ENCODE results near the gene KCTD10. TPM values are rescaled to one million over a fixed set of nuclear protein-coding genes. Genes with fewer than 3 reads are reported as not detected.
"Not testable (repeated sequence)": the region's sequence is repeated elsewhere in the genome, so short reads cannot be mapped to it uniquely, and the experiment has no call there.

KCTD10 gene
- total RNA-seq, 1 experiment from 2014 or later: 71.3 TPM

GRCh38 chr12:109475121-109475520 lies 2.0 kb downstream of the KCTD10 start:
- H3K27me3 ChIP-seq (ENCODE audit: insufficient read depth, low read length): no peaks in the 10 kb centered on the region
- H2BK12ac ChIP-seq (ENCODE audit: insufficient read length, low read depth, low read length): no peak overlapping the region
- peaks cover 21% of the 10 kb centered on the region for H3K23me2 ChIP-seq (ENCODE audit: insufficient read length, low read depth, low read length, poor library complexity, severe bottlenecking)
- no peak overlapping the region for H3K18ac ChIP-seq (ENCODE audit: insufficient read length, low read depth, low read length)
- H3K27ac ChIP-seq (ENCODE audit: insufficient read length, low read depth, low read length): no peak overlapping the region
- Mint-ChIP-seq H3K27ac (peak overlapping the region in 1 of 3 experiments; percentile 9; a peak in 1 of 7 replicates), H3K9me3 (no peaks in the 10 kb centered on the region), H3K36me3 (ENCODE audit: insufficient read depth in 1 of 3, low read depth in 3 of 3) (peaks cover 0 to 8% (median 8%) of the 10 kb centered on the region in 3 experiments; a peak in 5 of 7 replicates), H3K27me3 (ENCODE audit: low read depth) (no peaks in the 10 kb centered on the region), H3K4me3 (peak overlapping the region; percentile 42 to 97; a peak in 3 of 5 replicates), H3K4me1 (peaks cover 23 to 29% of the 10 kb centered on the region in 2 experiments)
- H3K9ac ChIP-seq (ENCODE audit: extremely low read depth, insufficient read length, low read length): no peak overlapping the region
- no peak overlapping the region for H2AFZ ChIP-seq (ENCODE audit: low read length)
- H4K5ac ChIP-seq (ENCODE audit: insufficient read length, low read depth, low read length): no peak overlapping the region
- no peaks in the 10 kb centered on the region for H4K20me1 ChIP-seq (ENCODE audit: control insufficient read depth, insufficient read depth, insufficient read length)
- no peak overlapping the region for H3K56ac ChIP-seq (ENCODE audit: insufficient read length, low read depth, low read length)
- H3K9me3 ChIP-seq (ENCODE audit: control insufficient read depth, low read depth, low read length): no peaks in the 10 kb centered on the region
- H3K4me1 ChIP-seq (ENCODE audit: insufficient read depth, low read length): peaks cover 4% of the 10 kb centered on the region; the same call in 1 of the 2 replicates
- no peak overlapping the region for H4K8ac ChIP-seq (replicated peaks; ENCODE audit: insufficient read length, low read depth, low read length)
- WGBS (ENCODE audit: extremely low coverage, insufficient read length, low lambda C conversion rate): no CpG with 5 or more reads among the region's 7 CpGs
- no peak overlapping the region for H2BK5ac ChIP-seq (ENCODE audit: insufficient read length, low read length)
- no peak overlapping the region for H3T11ph ChIP-seq (ENCODE audit: low read length)
- H3K23ac ChIP-seq (ENCODE audit: insufficient read length, low read depth, low read length): no peak overlapping the region
- H2BK15ac ChIP-seq (ENCODE audit: low read depth, low read length): no peak overlapping the region
- TF ChIP-seq CTCF (conservative IDR thresholded peaks at IDR 0.05): no peak
- no peak for DNase-seq
- no peak overlapping the region for H3K4me2 ChIP-seq (ENCODE audit: insufficient read depth, insufficient read length, low read length)
- peaks cover 48% of the 10 kb centered on the region; the same call in 1 of the 2 replicates for H3K79me2 ChIP-seq (ENCODE audit: insufficient read depth, low read length)
- H2BK120ac ChIP-seq (ENCODE audit: low read depth, low read length, poor library complexity, severe bottlenecking): no peak overlapping the region
- H2AK5ac ChIP-seq (ENCODE audit: insufficient read length, low read length): no peak overlapping the region
- peaks cover 14% of the 10 kb centered on the region for H3K79me1 ChIP-seq (ENCODE audit: insufficient read depth, low read depth, low read length, poor library complexity, severe bottlenecking)
- no peak overlapping the region for H4K91ac ChIP-seq (ENCODE audit: insufficient read length, low read depth, low read length)
- H2BK20ac ChIP-seq (ENCODE audit: low read depth, low read length, poor library complexity, severe bottlenecking): no peak overlapping the region
- H3K14ac ChIP-seq (ENCODE audit: insufficient read depth, low read length): no peak overlapping the region
- H3K4ac ChIP-seq (ENCODE audit: low read depth, low read length): no peak overlapping the region

GRCh38 chr12:109473526-109474270 lies 3.4 kb downstream of the KCTD10 start:
- not testable (repeated sequence) for H3K4me3 Mint-ChIP-seq; H3K27ac ChIP-seq (ENCODE audit: insufficient read length, low read depth, low read length)
- WGBS (ENCODE audit: extremely low coverage, insufficient read length, low lambda C conversion rate): no CpG with 5 or more reads among the region's 16 CpGs

More at GRCh38 chr12:109473526-109474270, 3.4 kb downstream of the KCTD10 start:
- H3K4me2 ChIP-seq (ENCODE audit: insufficient read depth, insufficient read length, low read length); H3K9ac ChIP-seq (ENCODE audit: extremely low read depth, insufficient read length, low read length); H2BK20ac ChIP-seq (ENCODE audit: low read depth, low read length, poor library complexity, severe bottlenecking); H3K14ac ChIP-seq (ENCODE audit: insufficient read depth, low read length); H2BK12ac ChIP-seq (ENCODE audit: insufficient read length, low read depth, low read length); H3K18ac ChIP-seq (ENCODE audit: insufficient read length, low read depth, low read length); H3K27me3 ChIP-seq (ENCODE audit: insufficient read depth, low read length); H3K4ac ChIP-seq (ENCODE audit: low read depth, low read length); H4K20me1 ChIP-seq (ENCODE audit: control insufficient read depth, insufficient read depth, insufficient read length); H2AFZ ChIP-seq (ENCODE audit: low read length); H4K91ac ChIP-seq (ENCODE audit: insufficient read length, low read depth, low read length); H3K56ac ChIP-seq (ENCODE audit: insufficient read length, low read depth, low read length); H2AK5ac ChIP-seq (ENCODE audit: insufficient read length, low read length); H3K23ac ChIP-seq (ENCODE audit: insufficient read length, low read depth, low read length); H3K27ac Mint-ChIP-seq; H3K27me3 Mint-ChIP-seq (ENCODE audit: low read depth); H2BK120ac ChIP-seq (ENCODE audit: low read depth, low read length, poor library complexity, severe bottlenecking); H4K5ac ChIP-seq (ENCODE audit: insufficient read length, low read depth, low read length); H4K8ac ChIP-seq (replicated peaks; ENCODE audit: insufficient read length, low read depth, low read length); H3K9me3 Mint-ChIP-seq; H3T11ph ChIP-seq (ENCODE audit: low read length); DNase-seq; H3K4me1 ChIP-seq (ENCODE audit: insufficient read depth, low read length); H2BK5ac ChIP-seq (ENCODE audit: insufficient read length, low read length); H2BK15ac ChIP-seq (ENCODE audit: low read depth, low read length); H3K9me3 ChIP-seq (ENCODE audit: control insufficient read depth, low read depth, low read length): not testable (repeated sequence)
- Histone ChIP-seq H3K79me2 (ENCODE audit: insufficient read depth, low read length) (peaks cover 55% of the 10 kb centered on the region; the same call in 1 of the 2 replicates), H3K79me1 (ENCODE audit: insufficient read depth, low read depth, low read length, poor library complexity, severe bottlenecking) (peaks cover 18% of the 10 kb centered on the region), H3K23me2 (ENCODE audit: insufficient read length, low read depth, low read length, poor library complexity, severe bottlenecking) (peaks cover 21% of the 10 kb centered on the region)
- H3K36me3 Mint-ChIP-seq (ENCODE audit: insufficient read depth in 1 of 3, low read depth in 3 of 3): peaks cover 10 to 22% (median 17%) of the 10 kb centered on the region in 3 experiments; a peak in 6 of 7 replicates
- H3K4me1 Mint-ChIP-seq: peaks cover 24 to 27% of the 10 kb centered on the region in 2 experiments
